GM19099 (cell line): ENCODE results near the gene GPR151.

Source experiments
- POLR2A ChIP-seq: IDR thresholded peaks from 3 replicates; pipeline ENCODE4 v1.6.1; 2011; ENCODE audit warnings: low read depth; ENCODE audit not compliant: insufficient read length; ENCODE audit errors: extremely low read depth

Gene GPR151

GRCh38 chr5:146516151-146516475 is at the start of gene GPR151:
TSS of gene GPR151 (minus strand) at chr5:146516190. CDS start at chr5:146516113, 77 bp downstream.
- no peak for TF ChIP-seq POLR2A

GRCh38 chr5:146564007-146564762 is 48.2 kb upstream of the GPR151 start:
- no peak for TF ChIP-seq POLR2A

GRCh38 chr5:146562461-146562860 is 46.5 kb upstream of the GPR151 start:
- no peak for TF ChIP-seq POLR2A

- TF ChIP-seq POLR2A: no peak
Observed at GRCh38 chr5:146561711-146562110, 45.7 kb upstream of the GPR151 start.

- TF ChIP-seq POLR2A: no peak
Observed at GRCh38 chr5:146560205-146560812, 44.3 kb upstream of the GPR151 start.

- no peak for TF ChIP-seq POLR2A
Observed at GRCh38 chr5:146553446-146553845, 37.5 kb upstream of the GPR151 start.

- TF ChIP-seq POLR2A: no peak
Observed at GRCh38 chr5:146549615-146550014, 33.6 kb upstream of the GPR151 start.

- no peak for TF ChIP-seq POLR2A
Observed at GRCh38 chr5:146548781-146549449, 32.9 kb upstream of the GPR151 start.

- TF ChIP-seq POLR2A: no peak
Observed at GRCh38 chr5:146544232-146544631, 28.2 kb upstream of the GPR151 start.

- no peak for TF ChIP-seq POLR2A
Observed at GRCh38 chr5:146541958-146542849, 26.2 kb upstream of the GPR151 start.

- TF ChIP-seq POLR2A: no peak
Observed at GRCh38 chr5:146540414-146540813, 24.4 kb upstream of the GPR151 start.

GRCh38 chr5:146539973-146540372 is 24.0 kb upstream of the GPR151 start:
- no peak for TF ChIP-seq POLR2A

- TF ChIP-seq POLR2A: no peak
Observed at GRCh38 chr5:146538432-146538831, 22.4 kb upstream of the GPR151 start.

GRCh38 chr5:146533882-146534281 is 17.9 kb upstream of the GPR151 start:
- no peak for TF ChIP-seq POLR2A

GRCh38 chr5:146533260-146533857 is 17.4 kb upstream of the GPR151 start:
- no peak for TF ChIP-seq POLR2A
